ENCODE data around the gene HSP90AB1.

Gene HSP90AB1

GRCh38 chr6:44269921-44270525 is 23.1 kb downstream of the HSP90AB1 start, which contains the start of gene TMEM151B:
Gene TMEM151B (plus strand): TSS chr6:44270450. CDS start chr6:44270743, 293 bp downstream.
- Histone ChIP-seq H3K4me1 (ENCODE audit: control insufficient read depth, insufficient read depth, low read length) (peaks cover 19% of the 10 kb centered on the region), H3K9me3 (ENCODE audit: control insufficient read depth, insufficient read depth, low read length) (no peaks in the 10 kb centered on the region), H3K9ac (ENCODE audit: low read depth, low read length) (no peak within 1 kb of the TSS), H3K36me3 (ENCODE audit: control insufficient read depth, insufficient read depth, low read length) (peaks cover 6% of the 10 kb centered on the region), H3K27me3 (ENCODE audit: control insufficient read depth, insufficient read depth, low read length) (peaks cover 24% of the 10 kb centered on the region), H3K4me3 (ENCODE audit: low read depth, low read length) (peak within 1 kb of the TSS; percentile 63)

GRCh38 chr6:44270526-44271405 is 23.9 kb downstream of the HSP90AB1 start:
- Histone ChIP-seq H3K4me1 (ENCODE audit: control insufficient read depth, insufficient read depth, low read length) (peaks cover 19% of the 10 kb centered on the region), H3K9me3 (ENCODE audit: control insufficient read depth, insufficient read depth, low read length) (no peaks in the 10 kb centered on the region), H3K27me3 (ENCODE audit: control insufficient read depth, insufficient read depth, low read length) (peaks cover 29% of the 10 kb centered on the region), H3K4me3 (ENCODE audit: low read depth, low read length) (peak overlapping the region; percentile 54), H3K36me3 (ENCODE audit: control insufficient read depth, insufficient read depth, low read length) (peaks cover 6% of the 10 kb centered on the region), H3K9ac (ENCODE audit: low read depth, low read length) (no peak overlapping the region)

GRCh38 chr6:44271406-44271723 is 24.5 kb downstream of the HSP90AB1 start:
- no peak overlapping the region for H3K9ac ChIP-seq (ENCODE audit: low read depth, low read length)
- peaks cover 25% of the 10 kb centered on the region for H3K27me3 ChIP-seq (ENCODE audit: control insufficient read depth, insufficient read depth, low read length)
- H3K36me3 ChIP-seq (ENCODE audit: control insufficient read depth, insufficient read depth, low read length): peaks cover 6% of the 10 kb centered on the region
- peak overlapping the region; percentile 54 for H3K4me3 ChIP-seq (ENCODE audit: low read depth, low read length)
- H3K9me3 ChIP-seq (ENCODE audit: control insufficient read depth, insufficient read depth, low read length): no peaks in the 10 kb centered on the region
- H3K4me1 ChIP-seq (ENCODE audit: control insufficient read depth, insufficient read depth, low read length): peaks cover 19% of the 10 kb centered on the region

GRCh38 chr6:44271914-44272313 is 25.0 kb downstream of the HSP90AB1 start:
- Histone ChIP-seq H3K36me3 (ENCODE audit: control insufficient read depth, insufficient read depth, low read length) (peaks cover 6% of the 10 kb centered on the region), H3K27me3 (ENCODE audit: control insufficient read depth, insufficient read depth, low read length) (peaks cover 27% of the 10 kb centered on the region), H3K4me3 (ENCODE audit: low read depth, low read length) (no peak overlapping the region), H3K4me1 (ENCODE audit: control insufficient read depth, insufficient read depth, low read length) (peaks cover 19% of the 10 kb centered on the region), H3K9me3 (ENCODE audit: control insufficient read depth, insufficient read depth, low read length) (no peaks in the 10 kb centered on the region), H3K9ac (ENCODE audit: low read depth, low read length) (no peak overlapping the region)

GRCh38 chr6:44272529-44272928 is 25.6 kb downstream of the HSP90AB1 start:
- H3K9me3 ChIP-seq (ENCODE audit: control insufficient read depth, insufficient read depth, low read length): no peaks in the 10 kb centered on the region
- H3K9ac ChIP-seq (ENCODE audit: low read depth, low read length): no peak overlapping the region
- peaks cover 6% of the 10 kb centered on the region for H3K36me3 ChIP-seq (ENCODE audit: control insufficient read depth, insufficient read depth, low read length)
- no peak overlapping the region for H3K4me3 ChIP-seq (ENCODE audit: low read depth, low read length)
- peaks cover 32% of the 10 kb centered on the region for H3K27me3 ChIP-seq (ENCODE audit: control insufficient read depth, insufficient read depth, low read length)
- peaks cover 19% of the 10 kb centered on the region for H3K4me1 ChIP-seq (ENCODE audit: control insufficient read depth, insufficient read depth, low read length)

GRCh38 chr6:44272999-44273566 is 26.2 kb downstream of the HSP90AB1 start:
- Histone ChIP-seq H3K36me3 (ENCODE audit: control insufficient read depth, insufficient read depth, low read length) (peaks cover 6% of the 10 kb centered on the region), H3K4me1 (ENCODE audit: control insufficient read depth, insufficient read depth, low read length) (peaks cover 19% of the 10 kb centered on the region), H3K9ac (ENCODE audit: low read depth, low read length) (no peak overlapping the region), H3K27me3 (ENCODE audit: control insufficient read depth, insufficient read depth, low read length) (peaks cover 38% of the 10 kb centered on the region), H3K9me3 (ENCODE audit: control insufficient read depth, insufficient read depth, low read length) (no peaks in the 10 kb centered on the region), H3K4me3 (ENCODE audit: low read depth, low read length) (no peak overlapping the region)

GRCh38 chr6:44273617-44274016 is 26.7 kb downstream of the HSP90AB1 start:
- Histone ChIP-seq H3K9me3 (ENCODE audit: control insufficient read depth, insufficient read depth, low read length) (no peaks in the 10 kb centered on the region), H3K36me3 (ENCODE audit: control insufficient read depth, insufficient read depth, low read length) (peaks cover 6% of the 10 kb centered on the region), H3K4me1 (ENCODE audit: control insufficient read depth, insufficient read depth, low read length) (peaks cover 15% of the 10 kb centered on the region), H3K27me3 (ENCODE audit: control insufficient read depth, insufficient read depth, low read length) (peaks cover 38% of the 10 kb centered on the region), H3K4me3 (ENCODE audit: low read depth, low read length) (no peak overlapping the region), H3K9ac (ENCODE audit: low read depth, low read length) (no peak overlapping the region)

GRCh38 chr6:44275271-44275748 is 28.4 kb downstream of the HSP90AB1 start:
- H3K27me3 ChIP-seq (ENCODE audit: control insufficient read depth, insufficient read depth, low read length): peaks cover 27% of the 10 kb centered on the region
- H3K4me1 ChIP-seq (ENCODE audit: control insufficient read depth, insufficient read depth, low read length): peaks cover 4% of the 10 kb centered on the region
- H3K36me3 ChIP-seq (ENCODE audit: control insufficient read depth, insufficient read depth, low read length): peaks cover 6% of the 10 kb centered on the region
- no peak overlapping the region for H3K9ac ChIP-seq (ENCODE audit: low read depth, low read length)
- peak overlapping the region; percentile 22 for H3K4me3 ChIP-seq (ENCODE audit: low read depth, low read length)
- no peaks in the 10 kb centered on the region for H3K9me3 ChIP-seq (ENCODE audit: control insufficient read depth, insufficient read depth, low read length)

GRCh38 chr6:44275749-44276648 is 29.1 kb downstream of the HSP90AB1 start:
- H3K4me1 ChIP-seq (ENCODE audit: control insufficient read depth, insufficient read depth, low read length): peaks cover 4% of the 10 kb centered on the region
- peak overlapping the region; percentile 22 for H3K4me3 ChIP-seq (ENCODE audit: low read depth, low read length)
- H3K9ac ChIP-seq (ENCODE audit: low read depth, low read length): no peak overlapping the region
- H3K9me3 ChIP-seq (ENCODE audit: control insufficient read depth, insufficient read depth, low read length): no peaks in the 10 kb centered on the region
- H3K36me3 ChIP-seq (ENCODE audit: control insufficient read depth, insufficient read depth, low read length): peaks cover 6% of the 10 kb centered on the region
- H3K27me3 ChIP-seq (ENCODE audit: control insufficient read depth, insufficient read depth, low read length): peaks cover 27% of the 10 kb centered on the region

GRCh38 chr6:44276667-44277640 is 30.1 kb downstream of the HSP90AB1 start:
- no peak overlapping the region for H3K4me3 ChIP-seq (ENCODE audit: low read depth, low read length)
- H3K36me3 ChIP-seq (ENCODE audit: control insufficient read depth, insufficient read depth, low read length): peaks cover 6% of the 10 kb centered on the region
- no peaks in the 10 kb centered on the region for H3K4me1 ChIP-seq (ENCODE audit: control insufficient read depth, insufficient read depth, low read length)
- H3K27me3 ChIP-seq (ENCODE audit: control insufficient read depth, insufficient read depth, low read length): peaks cover 27% of the 10 kb centered on the region
- no peaks in the 10 kb centered on the region for H3K9me3 ChIP-seq (ENCODE audit: control insufficient read depth, insufficient read depth, low read length)
- H3K9ac ChIP-seq (ENCODE audit: low read depth, low read length): no peak overlapping the region
